Measurements from ENCODE around the gene NCLN. TPM values are rescaled to one million over a fixed set of nuclear protein-coding genes. Genes with fewer than 3 reads are reported as not detected.

Gene NCLN
- total and polyA plus RNA-seq, 8 donors = 16.7 to 381 (median 50.4) TPM

DNA sequence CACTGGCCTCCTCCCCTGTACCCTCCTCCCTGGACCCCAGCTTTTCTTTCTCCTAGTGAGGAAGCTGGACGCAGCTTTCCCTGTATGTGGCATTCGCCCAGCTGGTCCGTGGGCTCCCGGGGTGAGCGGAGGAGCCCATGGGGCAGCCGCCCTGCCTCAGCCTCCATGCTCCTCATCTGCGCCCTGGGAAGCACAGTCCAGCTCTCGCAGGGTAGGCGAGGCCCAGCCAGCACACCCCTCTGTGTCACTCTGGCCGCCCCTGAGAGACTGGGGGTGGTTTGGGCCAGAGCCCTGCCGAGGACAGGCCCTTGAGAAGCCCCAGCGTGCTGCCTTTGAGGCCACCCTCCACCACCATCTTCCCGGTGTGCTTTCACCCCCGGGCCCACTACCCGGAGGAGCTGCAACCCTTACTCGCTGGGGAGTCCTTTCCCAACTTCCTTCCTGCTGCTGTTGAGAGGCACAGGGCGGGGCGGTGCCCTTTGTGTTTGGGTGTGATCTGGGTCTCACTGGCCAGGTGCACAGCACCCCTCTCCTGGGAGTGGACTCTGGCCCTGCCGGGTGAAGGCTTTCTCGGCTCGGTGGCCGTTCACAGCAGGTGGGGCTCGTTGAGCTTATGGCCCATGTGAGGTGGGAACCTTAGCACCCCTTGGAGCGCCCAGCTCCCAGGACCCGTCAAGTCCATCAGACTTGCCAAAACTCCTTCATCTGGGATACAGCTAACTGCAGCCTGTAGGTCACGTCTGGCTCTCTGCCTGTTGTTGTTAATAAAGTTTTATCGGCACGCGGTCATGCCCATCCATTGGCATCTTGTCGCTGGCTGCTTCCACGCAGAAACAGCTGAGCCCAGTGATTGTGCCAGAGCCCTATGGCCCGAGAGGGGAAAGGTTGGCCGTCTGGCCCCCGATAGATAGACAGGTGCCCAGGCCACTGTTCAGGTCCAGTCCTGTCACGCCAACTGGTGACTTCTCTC lies 3.2 kb downstream of the NCLN start:
- peaks cover 8 to 32% (median 23%) of the 10 kb centered on the region in 4 donors for H3K36me3 ChIP-seq
- no peaks in the 10 kb centered on the region for H3K9me3 ChIP-seq
- TF ChIP-seq EP300 (IDR thresholded peaks at IDR 0.05) (no peak), POLR2A (IDR thresholded peaks at IDR 0.05) (no peak), POLR2AphosphoS5 (IDR thresholded peaks at IDR 0.05) (no peak)
- TF ChIP-seq, protein P1, sequence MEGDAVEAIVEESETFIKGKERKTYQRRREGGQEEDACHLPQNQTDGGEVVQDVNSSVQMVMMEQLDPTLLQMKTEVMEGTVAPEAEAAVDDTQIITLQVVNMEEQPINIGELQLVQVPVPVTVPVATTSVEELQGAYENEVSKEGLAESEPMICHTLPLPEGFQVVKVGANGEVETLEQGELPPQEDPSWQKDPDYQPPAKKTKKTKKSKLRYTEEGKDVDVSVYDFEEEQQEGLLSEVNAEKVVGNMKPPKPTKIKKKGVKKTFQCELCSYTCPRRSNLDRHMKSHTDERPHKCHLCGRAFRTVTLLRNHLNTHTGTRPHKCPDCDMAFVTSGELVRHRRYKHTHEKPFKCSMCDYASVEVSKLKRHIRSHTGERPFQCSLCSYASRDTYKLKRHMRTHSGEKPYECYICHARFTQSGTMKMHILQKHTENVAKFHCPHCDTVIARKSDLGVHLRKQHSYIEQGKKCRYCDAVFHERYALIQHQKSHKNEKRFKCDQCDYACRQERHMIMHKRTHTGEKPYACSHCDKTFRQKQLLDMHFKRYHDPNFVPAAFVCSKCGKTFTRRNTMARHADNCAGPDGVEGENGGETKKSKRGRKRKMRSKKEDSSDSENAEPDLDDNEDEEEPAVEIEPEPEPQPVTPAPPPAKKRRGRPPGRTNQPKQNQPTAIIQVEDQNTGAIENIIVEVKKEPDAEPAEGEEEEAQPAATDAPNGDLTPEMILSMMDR (IDR thresholded peaks at IDR 0.05) = no peak
- peaks cover 28 to 55% (median 49%) of the 10 kb centered on the region in 4 donors for H3K4me1 ChIP-seq
- peak overlapping the region in 2 of 4 donors; percentile 18 to 99 for H3K4me3 ChIP-seq
- no peaks in the 10 kb centered on the region for H3K27me3 ChIP-seq
- peak in 1 of 2 donors; percentile 65 for DNase-seq
- WGBS, 5 donors = 75 to 88% (median 82%) methylated on average over 25 to 35 of the region's 35 CpGs
- peak overlapping the region in 3 of 5 donors; percentile 29 to 72 (median 62) for H3K27ac ChIP-seq
- intact Hi-C loops (cut with DNase I; ENCODE audit: low total_unique reads) = no loop called here

DNA sequence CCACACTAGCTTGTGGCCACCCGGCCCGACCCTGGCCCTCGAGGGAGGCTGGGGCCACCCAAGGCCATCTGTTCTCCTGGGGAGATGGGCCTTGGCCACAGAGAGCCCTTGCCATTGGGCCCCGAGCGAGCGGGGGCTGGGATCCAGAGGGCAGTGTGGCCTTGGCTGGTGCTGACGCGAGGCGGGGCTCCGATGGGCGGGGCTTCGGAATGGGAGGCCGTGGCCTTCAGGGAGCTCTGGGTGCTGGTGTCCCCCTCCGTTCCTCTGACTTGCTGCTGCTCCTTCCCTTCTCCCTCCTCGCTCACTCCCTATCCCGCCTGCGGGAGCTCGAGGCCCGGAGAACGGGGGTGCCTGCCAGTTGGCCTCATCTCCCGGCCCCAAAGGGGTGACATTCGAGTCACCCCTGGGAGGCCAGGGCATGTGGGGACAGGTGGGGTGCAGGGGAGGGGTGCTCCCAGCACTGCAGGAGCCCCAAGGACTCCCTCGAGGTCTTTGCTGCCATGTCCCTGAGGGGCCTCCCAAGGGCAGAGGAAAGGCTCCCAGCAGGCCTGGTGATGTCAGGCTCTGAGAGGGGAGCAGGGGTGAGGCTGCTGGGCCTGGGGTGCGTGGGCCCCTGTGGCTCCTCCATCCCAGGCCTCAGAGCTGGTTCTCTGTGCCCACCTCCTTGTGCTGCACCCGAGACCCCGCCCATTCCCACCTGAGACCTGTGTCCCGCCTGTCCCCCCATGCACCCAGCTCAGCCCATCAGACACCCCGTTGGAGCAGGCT lies 4.2 kb downstream of the NCLN start:
- Histone ChIP-seq H3K4me1 (peaks cover 28 to 45% (median 45%) of the 10 kb centered on the region in 4 donors), H3K27me3 (no peaks in the 10 kb centered on the region), H3K9me3 (no peaks in the 10 kb centered on the region), H3K27ac (peak overlapping the region in 3 of 5 donors; percentile 29 to 72 (median 62)), H3K36me3 (peaks cover 13 to 42% (median 28%) of the 10 kb centered on the region in 4 donors), H3K4me3 (no peak overlapping the region)
- no peak for DNase-seq
- no peak for TF ChIP-seq POLR2AphosphoS5 (IDR thresholded peaks at IDR 0.05)
- TF ChIP-seq EP300 (IDR thresholded peaks at IDR 0.05) = no peak
- TF ChIP-seq, protein P1 (IDR thresholded peaks at IDR 0.05) = no peak
- no peak for TF ChIP-seq POLR2A (IDR thresholded peaks at IDR 0.05)
- WGBS, 5 donors = 80 to 86% (median 84%) methylated on average over 23 to 28 of the region's 28 CpGs
- intact Hi-C loops (cut with DNase I; ENCODE audit: low total_unique reads) = no loop called here

DNA sequence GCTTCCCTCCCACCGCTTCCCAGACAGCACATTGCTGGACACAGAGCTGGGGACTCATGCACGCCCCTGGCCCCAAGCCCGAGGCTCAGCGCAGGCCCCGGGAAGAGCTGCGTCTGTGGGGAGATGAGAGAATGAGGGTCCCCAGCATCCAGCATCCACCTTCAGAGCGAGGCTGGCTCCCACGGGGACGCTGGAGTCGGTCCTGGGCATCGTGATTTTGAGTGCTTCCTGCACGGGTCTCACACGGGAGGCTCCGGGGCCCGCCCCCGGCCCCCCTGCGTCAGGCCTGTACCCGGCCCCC lies 4.7 kb downstream of the NCLN start:
- 90 to 96% (median 95%) methylated on average over 17 to 18 of the region's 18 CpGs for WGBS, 5 donors
- TF ChIP-seq POLR2A (IDR thresholded peaks at IDR 0.05) (no peak), POLR2AphosphoS5 (IDR thresholded peaks at IDR 0.05) (no peak), EP300 (IDR thresholded peaks at IDR 0.05) (no peak)
- TF ChIP-seq, protein P1 (IDR thresholded peaks at IDR 0.05) = no peak
- H3K4me3 ChIP-seq = no peak overlapping the region
- peaks cover 13 to 45% (median 29%) of the 10 kb centered on the region in 4 donors for H3K36me3 ChIP-seq
- peaks cover 28 to 43% (median 41%) of the 10 kb centered on the region in 4 donors for H3K4me1 ChIP-seq
- intact Hi-C loops (cut with DNase I; ENCODE audit: low total_unique reads) = no loop called here
- H3K27me3 ChIP-seq = no peaks in the 10 kb centered on the region
- H3K9me3 ChIP-seq = no peaks in the 10 kb centered on the region
- no peak for DNase-seq
- H3K27ac ChIP-seq = no peak overlapping the region

All from stomach (tissue), 9 donors.